ENCODE measurements around the gene ARHGEF12. TPM values are rescaled to one million over a fixed set of nuclear protein-coding genes. Genes with fewer than 3 reads are reported as not detected.

ARHGEF12 gene
- total RNA-seq, 2 donors from 2014 or later = 113 to 132 TPM

- no peak overlapping the region for H3K4me3 ChIP-seq
- H3K4me1 ChIP-seq (ENCODE audit: control insufficient read depth in 1 of 2, low read depth in 2 of 2) = no peaks in the 10 kb centered on the region
- H3K27me3 ChIP-seq (replicated peaks; ENCODE audit: insufficient read depth) = no peaks in the 10 kb centered on the region
- no peaks in the 10 kb centered on the region for H3K9me3 ChIP-seq
- DNase-seq (ENCODE audit: low spot score) = no peak
- peaks cover 51% of the 10 kb centered on the region for H3K36me3 ChIP-seq
- TF ChIP-seq, protein P1, sequence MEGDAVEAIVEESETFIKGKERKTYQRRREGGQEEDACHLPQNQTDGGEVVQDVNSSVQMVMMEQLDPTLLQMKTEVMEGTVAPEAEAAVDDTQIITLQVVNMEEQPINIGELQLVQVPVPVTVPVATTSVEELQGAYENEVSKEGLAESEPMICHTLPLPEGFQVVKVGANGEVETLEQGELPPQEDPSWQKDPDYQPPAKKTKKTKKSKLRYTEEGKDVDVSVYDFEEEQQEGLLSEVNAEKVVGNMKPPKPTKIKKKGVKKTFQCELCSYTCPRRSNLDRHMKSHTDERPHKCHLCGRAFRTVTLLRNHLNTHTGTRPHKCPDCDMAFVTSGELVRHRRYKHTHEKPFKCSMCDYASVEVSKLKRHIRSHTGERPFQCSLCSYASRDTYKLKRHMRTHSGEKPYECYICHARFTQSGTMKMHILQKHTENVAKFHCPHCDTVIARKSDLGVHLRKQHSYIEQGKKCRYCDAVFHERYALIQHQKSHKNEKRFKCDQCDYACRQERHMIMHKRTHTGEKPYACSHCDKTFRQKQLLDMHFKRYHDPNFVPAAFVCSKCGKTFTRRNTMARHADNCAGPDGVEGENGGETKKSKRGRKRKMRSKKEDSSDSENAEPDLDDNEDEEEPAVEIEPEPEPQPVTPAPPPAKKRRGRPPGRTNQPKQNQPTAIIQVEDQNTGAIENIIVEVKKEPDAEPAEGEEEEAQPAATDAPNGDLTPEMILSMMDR (IDR thresholded peaks at IDR 0.05) = no peak
- H3K27ac ChIP-seq = no peak overlapping the region
- ATAC-seq (ENCODE audit: insufficient number of reproducible peaks, low FRiP score, low read depth) = peak; percentile 20
Observed at GRCh38 chr11:120465921-120466534, 129.8 kb downstream of the ARHGEF12 start.

DNA sequence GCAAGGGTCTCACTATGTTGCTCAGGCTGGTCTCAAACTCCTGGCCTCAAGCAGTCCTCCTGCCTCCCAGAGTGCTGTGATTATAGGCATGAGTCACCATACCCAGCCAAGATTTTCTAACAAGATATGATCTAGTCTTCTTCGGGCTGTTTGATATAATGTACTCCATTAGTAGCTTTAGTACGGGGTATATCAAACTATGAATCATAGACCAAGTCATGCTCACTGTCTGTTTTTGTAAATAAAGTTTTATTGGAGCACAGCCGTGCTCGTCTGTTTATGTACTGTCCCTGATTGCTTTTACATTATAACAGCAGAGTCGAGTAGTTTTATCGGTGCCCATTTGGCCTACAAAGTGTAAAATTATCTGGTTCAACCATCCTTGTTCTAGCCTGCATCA lies 131.4 kb downstream of the ARHGEF12 start:
- Histone ChIP-seq H3K27me3 (replicated peaks; ENCODE audit: insufficient read depth) (no peaks in the 10 kb centered on the region), H3K9me3 (no peaks in the 10 kb centered on the region), H3K27ac (no peak overlapping the region), H3K4me3 (no peak overlapping the region), H3K4me1 (ENCODE audit: control insufficient read depth in 1 of 2, low read depth in 2 of 2) (no peaks in the 10 kb centered on the region), H3K36me3 (peaks cover 38% of the 10 kb centered on the region)
- ATAC-seq (ENCODE audit: insufficient number of reproducible peaks, low FRiP score, low read depth) (no peak), DNase-seq (ENCODE audit: low spot score) (no peak)
- TF ChIP-seq, protein P1 (IDR thresholded peaks at IDR 0.05) = no peak

DNA sequence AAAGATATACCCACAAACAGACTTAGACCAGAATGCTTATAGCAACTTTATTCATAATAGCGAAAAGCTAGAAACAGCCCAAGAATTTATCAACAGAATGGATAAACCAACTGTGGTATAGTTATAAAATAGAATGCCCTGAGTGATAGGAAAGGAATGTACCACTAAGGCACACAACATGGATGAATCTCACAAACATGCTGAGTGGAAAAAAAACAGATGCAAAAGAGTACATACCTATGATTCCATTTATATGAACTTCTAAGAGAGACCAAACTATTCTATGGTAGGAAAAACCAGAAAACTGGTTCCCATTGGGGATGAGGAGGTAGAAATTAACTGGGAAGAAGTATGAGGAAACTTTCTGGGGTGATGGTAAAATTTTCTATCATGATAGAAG lies 134.9 kb downstream of the ARHGEF12 start:
- Histone ChIP-seq H3K27ac (no peak overlapping the region), H3K36me3 (peaks cover 35% of the 10 kb centered on the region)

GRCh38 chr11:120471994-120472393 lies 135.8 kb downstream of the ARHGEF12 start:
- peaks cover 29% of the 10 kb centered on the region for H3K36me3 ChIP-seq

More for the DNA sequence above, 134.9 kb downstream of the ARHGEF12 start:
- H3K27me3 ChIP-seq (replicated peaks; ENCODE audit: insufficient read depth) = no peaks in the 10 kb centered on the region
- H3K9me3 ChIP-seq = no peaks in the 10 kb centered on the region
- ATAC-seq (ENCODE audit: insufficient number of reproducible peaks, low FRiP score, low read depth) = no peak
- TF ChIP-seq, protein P1 (IDR thresholded peaks at IDR 0.05) = no peak
- H3K4me1 ChIP-seq (ENCODE audit: control insufficient read depth in 1 of 2, low read depth in 2 of 2) = no peaks in the 10 kb centered on the region
- DNase-seq (ENCODE audit: low spot score) = no peak
- H3K4me3 ChIP-seq = no peak overlapping the region

GRCh38 chr11:120473503-120473902 lies 137.3 kb downstream of the ARHGEF12 start:
- TF ChIP-seq, protein P1 (IDR thresholded peaks at IDR 0.05) = no peak
- no peak for ATAC-seq (ENCODE audit: insufficient number of reproducible peaks, low FRiP score, low read depth)

More at GRCh38 chr11:120471994-120472393, 135.8 kb downstream of the ARHGEF12 start:
- H3K4me1 ChIP-seq (ENCODE audit: control insufficient read depth in 1 of 2, low read depth in 2 of 2) = no peaks in the 10 kb centered on the region
- TF ChIP-seq, protein P1 (IDR thresholded peaks at IDR 0.05) = no peak
- H3K27me3 ChIP-seq (replicated peaks; ENCODE audit: insufficient read depth) = no peaks in the 10 kb centered on the region
- no peak for ATAC-seq (ENCODE audit: insufficient number of reproducible peaks, low FRiP score, low read depth)
- no peaks in the 10 kb centered on the region for H3K9me3 ChIP-seq
- H3K27ac ChIP-seq = no peak overlapping the region
- H3K4me3 ChIP-seq = no peak overlapping the region
- no peak for DNase-seq (ENCODE audit: low spot score)

More at GRCh38 chr11:120473503-120473902, 137.3 kb downstream of the ARHGEF12 start:
- Histone ChIP-seq H3K4me3 (no peak overlapping the region), H3K27me3 (replicated peaks; ENCODE audit: insufficient read depth) (no peaks in the 10 kb centered on the region), H3K4me1 (ENCODE audit: control insufficient read depth in 1 of 2, low read depth in 2 of 2) (no peaks in the 10 kb centered on the region), H3K9me3 (no peaks in the 10 kb centered on the region), H3K36me3 (peaks cover 33% of the 10 kb centered on the region), H3K27ac (no peak overlapping the region)
- no peak for DNase-seq (ENCODE audit: low spot score)
